HG03354 (cell line): ENCODE data around the gene LRIG1.

Source experiments
- ATAC-seq: cut with Tn5 transposase; IDR thresholded peaks from one replicate; pipeline ENCODE4 v1.9.1; 2021; ENCODE audit warnings: mild to moderate bottlenecking; ENCODE audit not compliant: unreplicated experiment, poor library complexity, severe bottlenecking

Gene LRIG1

GRCh38 chr3:66409771-66410754 is 90.8 kb downstream of the LRIG1 start:
- ATAC-seq = no peak

GRCh38 chr3:66407611-66408218 is 93.1 kb downstream of the LRIG1 start:
- ATAC-seq = peak; percentile 81

- no peak for ATAC-seq
Measured at GRCh38 chr3:66406831-66407610, 93.8 kb downstream of the LRIG1 start.

GRCh38 chr3:66406163-66406562 is 94.7 kb downstream of the LRIG1 start:
- no peak for ATAC-seq

- no peak for ATAC-seq
Measured at GRCh38 chr3:66405701-66406091, 95.1 kb downstream of the LRIG1 start.

GRCh38 chr3:66404903-66405700 is 95.7 kb downstream of the LRIG1 start:
- no peak for ATAC-seq

- ATAC-seq = no peak
Measured at GRCh38 chr3:66404197-66404596, 96.6 kb downstream of the LRIG1 start.

- no peak for ATAC-seq
Measured at GRCh38 chr3:66403323-66403990, 97.4 kb downstream of the LRIG1 start.

- ATAC-seq = no peak
Measured at GRCh38 chr3:66402596-66403290, 98.1 kb downstream of the LRIG1 start.

- no peak for ATAC-seq
Measured at GRCh38 chr3:66401675-66402491, 98.9 kb downstream of the LRIG1 start.

GRCh38 chr3:66401157-66401550 is 99.7 kb downstream of the LRIG1 start:
- no peak for ATAC-seq

- ATAC-seq = no peak
Measured at GRCh38 chr3:66400411-66401156, 100.2 kb downstream of the LRIG1 start.

GRCh38 chr3:66399529-66400232 is 101.1 kb downstream of the LRIG1 start:
- no peak for ATAC-seq

- no peak for ATAC-seq
Measured at GRCh38 chr3:66398228-66399025, 102.4 kb downstream of the LRIG1 start.

GRCh38 chr3:66397745-66398144 is 103.1 kb downstream of the LRIG1 start:
- ATAC-seq = no peak

- ATAC-seq = no peak
Measured at GRCh38 chr3:66396888-66397287, 103.9 kb downstream of the LRIG1 start.
